ENCODE results near the gene PPIL3. TPM values are rescaled to one million over a fixed set of nuclear protein-coding genes. Genes with fewer than 3 reads are reported as not detected.

PPIL3 gene
- polyA plus RNA-seq, 1 of the 3 experiments (the other 2 are of a cell fraction) = 44.9 TPM

DNA sequence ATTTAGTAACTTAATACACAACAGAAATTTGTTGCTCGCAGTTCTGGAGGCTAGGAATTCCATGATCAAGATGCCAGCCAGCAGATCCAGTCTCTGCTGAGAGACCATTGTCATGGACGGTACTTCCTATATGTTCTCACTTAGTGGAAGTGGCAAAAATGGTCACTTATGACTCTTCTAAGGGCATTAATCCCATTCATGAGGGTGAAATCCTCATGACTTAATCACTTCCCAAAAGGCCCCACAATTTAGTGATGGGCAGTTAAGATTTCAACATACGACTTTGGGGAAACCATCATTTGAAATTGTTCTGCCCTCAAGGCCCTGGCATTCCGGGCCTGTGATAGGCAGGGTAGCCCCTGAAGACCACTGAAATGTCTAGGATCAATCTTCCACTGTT, 54.2 kb downstream of the PPIL3 start:
- H3K4me2 ChIP-seq = no peak overlapping the region
- CTCF ChIA-PET = interaction anchor here (1.3 kb wide), 1 partner anchor 122 kb away, joined by 3 read pairs; no protein-coding TSS in a partner anchor
- no peaks in the 10 kb centered on the region for H3K79me2 ChIP-seq (ENCODE audit: insufficient read depth)
- WGBS (ENCODE audit: low lambda C conversion rate) = 69% methylated on average over 4 of the region's 4 CpGs
- no peak for DNase-seq
- H3K9ac ChIP-seq = no peak overlapping the region
- H3K27ac ChIP-seq (ENCODE audit: low read depth in 2 of 2, low read length in 1 of 2) = no peak overlapping the region
- H3K9me3 ChIP-seq = 0 out of 2 replicates have a peak, but pooled peaks cover 9% of the 10 kb centered on the region
- H3F3A ChIP-seq (replicated peaks; ENCODE audit: insufficient read depth) = no peaks in the 10 kb centered on the region
- H3K9me2 ChIP-seq = no peaks in the 10 kb centered on the region
- no peaks in the 10 kb centered on the region for H3K36me3 ChIP-seq (replicated peaks in 1 of 2; ENCODE audit: control insufficient read depth in 1 of 2, insufficient read depth in 2 of 2, low read length in 1 of 2)
- H3K4me3 ChIP-seq (ENCODE audit: low read depth in 2 of 2, low read length in 1 of 2) = no peak overlapping the region
- TF ChIP-seq, protein P1, sequence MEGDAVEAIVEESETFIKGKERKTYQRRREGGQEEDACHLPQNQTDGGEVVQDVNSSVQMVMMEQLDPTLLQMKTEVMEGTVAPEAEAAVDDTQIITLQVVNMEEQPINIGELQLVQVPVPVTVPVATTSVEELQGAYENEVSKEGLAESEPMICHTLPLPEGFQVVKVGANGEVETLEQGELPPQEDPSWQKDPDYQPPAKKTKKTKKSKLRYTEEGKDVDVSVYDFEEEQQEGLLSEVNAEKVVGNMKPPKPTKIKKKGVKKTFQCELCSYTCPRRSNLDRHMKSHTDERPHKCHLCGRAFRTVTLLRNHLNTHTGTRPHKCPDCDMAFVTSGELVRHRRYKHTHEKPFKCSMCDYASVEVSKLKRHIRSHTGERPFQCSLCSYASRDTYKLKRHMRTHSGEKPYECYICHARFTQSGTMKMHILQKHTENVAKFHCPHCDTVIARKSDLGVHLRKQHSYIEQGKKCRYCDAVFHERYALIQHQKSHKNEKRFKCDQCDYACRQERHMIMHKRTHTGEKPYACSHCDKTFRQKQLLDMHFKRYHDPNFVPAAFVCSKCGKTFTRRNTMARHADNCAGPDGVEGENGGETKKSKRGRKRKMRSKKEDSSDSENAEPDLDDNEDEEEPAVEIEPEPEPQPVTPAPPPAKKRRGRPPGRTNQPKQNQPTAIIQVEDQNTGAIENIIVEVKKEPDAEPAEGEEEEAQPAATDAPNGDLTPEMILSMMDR (IDR thresholded peaks at IDR 0.05) = no peak
- TF ChIP-seq, protein P2, sequence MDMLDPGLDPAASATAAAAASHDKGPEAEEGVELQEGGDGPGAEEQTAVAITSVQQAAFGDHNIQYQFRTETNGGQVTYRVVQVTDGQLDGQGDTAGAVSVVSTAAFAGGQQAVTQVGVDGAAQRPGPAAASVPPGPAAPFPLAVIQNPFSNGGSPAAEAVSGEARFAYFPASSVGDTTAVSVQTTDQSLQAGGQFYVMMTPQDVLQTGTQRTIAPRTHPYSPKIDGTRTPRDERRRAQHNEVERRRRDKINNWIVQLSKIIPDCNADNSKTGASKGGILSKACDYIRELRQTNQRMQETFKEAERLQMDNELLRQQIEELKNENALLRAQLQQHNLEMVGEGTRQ (IDR thresholded peaks at IDR 0.05; ENCODE audit: borderline replicate concordance, low read depth, low read length) = no peak
- TF ChIP-seq YY1 (IDR thresholded peaks at IDR 0.05; ENCODE audit: low read depth) = no peak
- TF ChIP-seq EP300 (IDR thresholded peaks at IDR 0.05; ENCODE audit: borderline replicate concordance in 1 of 2, low read depth in 1 of 2, low read length in 1 of 2) = no peak
- TF ChIP-seq, protein P3, sequence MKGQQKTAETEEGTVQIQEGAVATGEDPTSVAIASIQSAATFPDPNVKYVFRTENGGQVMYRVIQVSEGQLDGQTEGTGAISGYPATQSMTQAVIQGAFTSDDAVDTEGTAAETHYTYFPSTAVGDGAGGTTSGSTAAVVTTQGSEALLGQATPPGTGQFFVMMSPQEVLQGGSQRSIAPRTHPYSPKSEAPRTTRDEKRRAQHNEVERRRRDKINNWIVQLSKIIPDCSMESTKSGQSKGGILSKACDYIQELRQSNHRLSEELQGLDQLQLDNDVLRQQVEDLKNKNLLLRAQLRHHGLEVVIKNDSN (IDR thresholded peaks at IDR 0.05; ENCODE audit: borderline replicate concordance, low read depth) = no peak
- no peak for TF ChIP-seq SIN3A (IDR thresholded peaks at IDR 0.05; ENCODE audit: borderline replicate concordance, low read depth, low read length)
- TF ChIP-seq POLR2AphosphoS5 (IDR thresholded peaks at IDR 0.05; ENCODE audit: low read depth, low read length) = no peak
- TF ChIP-seq TEAD4 (IDR thresholded peaks at IDR 0.05; ENCODE audit: borderline replicate concordance, insufficient read depth) = no peak
- no peak for TF ChIP-seq TCF12 (IDR thresholded peaks at IDR 0.05)
- no peak for TF ChIP-seq RAD21 (IDR thresholded peaks at IDR 0.05; ENCODE audit: low read length)
- no peak for TF ChIP-seq JUND (IDR thresholded peaks at IDR 0.05)
- TF ChIP-seq MEF2A (IDR thresholded peaks at IDR 0.05; ENCODE audit: borderline replicate concordance, low read depth) = no peak
- no peak for TF ChIP-seq RFX5 (IDR thresholded peaks at IDR 0.05; ENCODE audit: low read length)
- TF ChIP-seq RCOR1 (IDR thresholded peaks at IDR 0.05; ENCODE audit: low read length) = no peak
- no peak for TF ChIP-seq TAF1 (IDR thresholded peaks at IDR 0.05; ENCODE audit: borderline replicate concordance, low read depth, low read length)
- TF ChIP-seq ELF1 (IDR thresholded peaks at IDR 0.05) = no peak
- no peaks in the 10 kb centered on the region for H3K4me1 ChIP-seq (ENCODE audit: control insufficient read depth in 1 of 2, insufficient read depth in 2 of 2, low read depth in 1 of 2, low read length in 1 of 2)
- no peak overlapping the region for H2AFZ ChIP-seq (ENCODE audit: low read depth)
- H3K27me3 ChIP-seq (ENCODE audit: insufficient read depth) = no peaks in the 10 kb centered on the region
- POLR2A ChIA-PET = no interaction called here
- H4K20me1 ChIP-seq (ENCODE audit: insufficient read depth) = no peaks in the 10 kb centered on the region

DNA sequence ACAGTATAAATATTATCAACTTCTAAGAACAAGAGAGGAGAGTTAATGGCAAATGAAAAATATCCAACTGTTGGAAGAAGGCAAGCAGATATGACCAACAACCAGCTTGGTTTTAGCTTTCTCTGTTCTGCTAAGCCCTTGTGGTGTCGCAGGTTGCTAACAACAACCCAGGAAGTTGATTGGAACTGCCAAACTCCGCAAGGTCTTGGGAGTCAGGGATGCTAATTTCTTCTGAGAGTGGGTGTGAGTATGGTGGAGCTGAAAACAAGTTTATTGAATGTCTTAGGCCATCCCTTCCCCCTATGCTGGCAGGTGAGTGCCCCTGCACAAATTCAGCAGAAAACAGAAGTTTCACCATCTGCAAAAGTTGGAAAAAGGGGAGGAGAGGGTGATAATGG, 59.6 kb downstream of the PPIL3 start:
- Histone ChIP-seq H3K9me3 (no peaks in the 10 kb centered on the region), H4K20me1 (ENCODE audit: insufficient read depth) (no peaks in the 10 kb centered on the region), H3K79me2 (ENCODE audit: insufficient read depth) (no peaks in the 10 kb centered on the region), H3K36me3 (replicated peaks in 1 of 2; ENCODE audit: control insufficient read depth in 1 of 2, insufficient read depth in 2 of 2, low read length in 1 of 2) (peaks cover 0 to 22% of the 10 kb centered on the region in 2 experiments), H3K4me1 (ENCODE audit: control insufficient read depth in 1 of 2, insufficient read depth in 2 of 2, low read depth in 1 of 2, low read length in 1 of 2) (no peaks in the 10 kb centered on the region; a peak in 1 of 4 replicates), H3F3A (replicated peaks; ENCODE audit: insufficient read depth) (peaks cover 34% of the 10 kb centered on the region), H3K9me2 (no peaks in the 10 kb centered on the region), H3K4me2 (no peak overlapping the region), H3K27me3 (ENCODE audit: insufficient read depth) (no peaks in the 10 kb centered on the region), H3K27ac (ENCODE audit: low read depth in 2 of 2, low read length in 1 of 2) (no peak overlapping the region), H3K9ac (no peak overlapping the region), H3K4me3 (ENCODE audit: low read depth in 2 of 2, low read length in 1 of 2) (no peak overlapping the region), H2AFZ (ENCODE audit: low read depth) (no peak overlapping the region)
- CTCF ChIA-PET = interaction anchor here (0.8 kb wide), 1 partner anchor 10 kb away, joined by 3 read pairs; no protein-coding TSS in a partner anchor
- DNase-seq = no peak
- POLR2A ChIA-PET = no interaction called here
- 91% methylated on average over 2 of the region's 2 CpGs for WGBS (ENCODE audit: low lambda C conversion rate)
- no peak for TF ChIP-seq MEF2A (IDR thresholded peaks at IDR 0.05; ENCODE audit: borderline replicate concordance, low read depth)
- no peak for TF ChIP-seq JUND (IDR thresholded peaks at IDR 0.05)

All from SK-N-SH (cell line).